Spinal cord (tissue), 10 donors: ENCODE measurements around the gene PSMD1. TPM values are rescaled to one million over a fixed set of nuclear protein-coding genes. Genes with fewer than 3 reads are reported as not detected.
"Not testable (repeated sequence)": the region's sequence is repeated elsewhere in the genome, so short reads cannot be mapped to it uniquely, and the experiment has no call there.

Experiments
- DNase-seq, 6 donors: peaks; one replicate each; pipeline versions ENCODE4 v3.0.0 to v3.0.0-alpha.2; 2013 to 2015; ENCODE audit warnings: low spot score in 6 of 6, low read depth in 4 of 6
- H3K27ac ChIP-seq: one replicate; pipeline ENCODE4 v1.5.1; 2013; ENCODE audit warnings: low read depth, low read length, control low read depth
- H3K27me3 ChIP-seq: one replicate; pipeline ENCODE4 v1.6.1; 2013; ENCODE audit warnings: low read length; ENCODE audit not compliant: control insufficient read depth, insufficient read depth
- H3K36me3 ChIP-seq: one replicate; pipeline ENCODE4 v1.6.1; 2013; ENCODE audit warnings: low read length; ENCODE audit not compliant: control insufficient read depth, insufficient read depth
- H3K4me1 ChIP-seq: one replicate; pipeline ENCODE4 v1.6.1; 2013; ENCODE audit warnings: low read length; ENCODE audit not compliant: control insufficient read depth, insufficient read depth
- H3K4me3 ChIP-seq: one replicate; pipeline ENCODE4 v1.5.1; 2013; ENCODE audit warnings: low read depth, low read length, control low read depth
- H3K9me3 ChIP-seq: one replicate; pipeline ENCODE4 v1.6.1; 2013; ENCODE audit warnings: low read length; ENCODE audit not compliant: control insufficient read depth, insufficient read depth
- WGBS: methylation state at CpG from one replicate; pipeline ENCODE4 v1.1.5; 2013; ENCODE audit warnings: missing lambda C conversion rate; ENCODE audit not compliant: insufficient coverage; 5-methylcytosine and 5-hydroxymethylcytosine counted together
- polyA plus RNA-seq, 2 donors: library from polyadenylated mRNA; unstranded; fragments of 120-200 nt; gene quantifications; one replicate each; pipeline ENCODE4 v1.2.1, GENCODE V29; 2013; ENCODE audit not compliant: insufficient read length in 2 of 2
- total RNA-seq, 2 donors: library from RNA; depleted of rRNA in 1 of 2; stranded (reverse); fragments of 120-200 nt in 1 of 2; fragments of >200 nt in 1 of 2; gene quantifications; one replicate each; pipeline versions ENCODE4 v1.2.3 to v1.2.4, GENCODE V29; 2013 to 2014
- donor health status: healthy.

Gene PSMD1
- total and polyA plus RNA-seq, 4 donors = 101 to 117 (median 104) TPM

GRCh38 chr2:231176066-231176465 is 119.4 kb downstream of the PSMD1 start:
- Histone ChIP-seq H3K36me3 (peaks cover 20% of the 10 kb centered on the region), H3K27me3 (no peaks in the 10 kb centered on the region), H3K9me3 (no peaks in the 10 kb centered on the region), H3K27ac (no peak overlapping the region), H3K4me1 (no peaks in the 10 kb centered on the region), H3K4me3 (no peak overlapping the region)
- DNase-seq = no peak
- 93% methylated on average over 1 of the region's 2 CpGs for WGBS

GRCh38 chr2:231177156-231178025 is 120.7 kb downstream of the PSMD1 start:
- no peak for DNase-seq

GRCh38 chr2:231178805-231179204 is 122.1 kb downstream of the PSMD1 start:
- not testable (repeated sequence) for DNase-seq, H3K4me3 ChIP-seq, H3K36me3 ChIP-seq, H3K27ac ChIP-seq, H3K27me3 ChIP-seq, H3K4me1 ChIP-seq, H3K9me3 ChIP-seq
- 100% methylated on average over 4 of the region's 5 CpGs for WGBS

More at GRCh38 chr2:231177156-231178025, 120.7 kb downstream of the PSMD1 start:
- Histone ChIP-seq H3K27ac (no peak overlapping the region), H3K4me1 (no peaks in the 10 kb centered on the region), H3K36me3 (peaks cover 15% of the 10 kb centered on the region), H3K4me3 (no peak overlapping the region), H3K27me3 (no peaks in the 10 kb centered on the region), H3K9me3 (no peaks in the 10 kb centered on the region)
- 93% methylated on average over 6 of the region's 11 CpGs for WGBS

- H3K4me1 ChIP-seq = peaks cover 4% of the 10 kb centered on the region
- no peaks in the 10 kb centered on the region for H3K27me3 ChIP-seq
- H3K27ac ChIP-seq = no peak overlapping the region
- WGBS = 90% methylated on average over 10 of the region's 12 CpGs
- no peaks in the 10 kb centered on the region for H3K36me3 ChIP-seq
- H3K4me3 ChIP-seq = no peak overlapping the region
- no peaks in the 10 kb centered on the region for H3K9me3 ChIP-seq
- no peak for DNase-seq
Measured at GRCh38 chr2:231181860-231182512, 125.3 kb downstream of the PSMD1 start.

- no peak for DNase-seq
- H3K36me3 ChIP-seq = no peaks in the 10 kb centered on the region
- peaks cover 4% of the 10 kb centered on the region for H3K4me1 ChIP-seq
- no peaks in the 10 kb centered on the region for H3K27me3 ChIP-seq
- 72% methylated on average over 8 of the region's 8 CpGs for WGBS
- H3K9me3 ChIP-seq = no peaks in the 10 kb centered on the region
- H3K27ac ChIP-seq = no peak overlapping the region
- H3K4me3 ChIP-seq = no peak overlapping the region
Measured at GRCh38 chr2:231182513-231182899, 125.8 kb downstream of the PSMD1 start.

GRCh38 chr2:231183851-231184250 is 127.2 kb downstream of the PSMD1 start:
- Histone ChIP-seq H3K36me3 (no peaks in the 10 kb centered on the region), H3K9me3 (no peaks in the 10 kb centered on the region), H3K27ac (no peak overlapping the region), H3K4me1 (peaks cover 4% of the 10 kb centered on the region), H3K27me3 (no peaks in the 10 kb centered on the region), H3K4me3 (no peak overlapping the region)
- no peak for DNase-seq
- WGBS = 88% methylated on average over 8 of the region's 8 CpGs

- 93% methylated on average over 4 of the region's 4 CpGs for WGBS
- H3K27me3 ChIP-seq = no peaks in the 10 kb centered on the region
- no peaks in the 10 kb centered on the region for H3K9me3 ChIP-seq
- no peak overlapping the region for H3K4me3 ChIP-seq
- no peak overlapping the region for H3K27ac ChIP-seq
- peaks cover 4% of the 10 kb centered on the region for H3K4me1 ChIP-seq
- no peak for DNase-seq
- H3K36me3 ChIP-seq = no peaks in the 10 kb centered on the region
Measured at GRCh38 chr2:231184319-231184718, 127.7 kb downstream of the PSMD1 start.

- Histone ChIP-seq H3K9me3 (no peaks in the 10 kb centered on the region), H3K36me3 (no peaks in the 10 kb centered on the region), H3K4me3 (no peak overlapping the region), H3K4me1 (peaks cover 8% of the 10 kb centered on the region), H3K27ac (no peak overlapping the region), H3K27me3 (peaks cover 1% of the 10 kb centered on the region)
- 89% methylated on average over 9 of the region's 11 CpGs for WGBS
- DNase-seq = no peak
Measured at GRCh38 chr2:231185050-231185725, 128.5 kb downstream of the PSMD1 start.

GRCh38 chr2:231185886-231186285 is 129.2 kb downstream of the PSMD1 start:
- WGBS = 89% methylated on average over 4 of the region's 4 CpGs
- Histone ChIP-seq H3K27me3 (peaks cover 8% of the 10 kb centered on the region), H3K27ac (no peak overlapping the region), H3K4me1 (peaks cover 15% of the 10 kb centered on the region), H3K4me3 (no peak overlapping the region), H3K36me3 (no peaks in the 10 kb centered on the region), H3K9me3 (no peaks in the 10 kb centered on the region)
- peak in 1 of 6 donors; percentile 32 for DNase-seq
